Stimulated activated CD4-positive, alpha-beta T cell treated with anti-CD3 and anti-CD28 coated beads, Interleukin-15, amount 100 ng/mL, for 48 hours (primary cell): Measurements from ENCODE around the gene GABRG3.

Experiments
- DNase-seq, 2 donors: peaks; one replicate each; pipeline ENCODE4 v3.0.0-alpha.2; 2020; ENCODE audit warnings: low read depth in 2 of 2

GABRG3 gene

GRCh38 chr15:27064080-27064479 lies 93.1 kb downstream of the GABRG3 start:
- no peak for DNase-seq

GRCh38 chr15:27065151-27065550 lies 94.2 kb downstream of the GABRG3 start:
- no peak for DNase-seq

GRCh38 chr15:27065785-27066184 lies 94.8 kb downstream of the GABRG3 start:
- DNase-seq = no peak

GRCh38 chr15:27066446-27066845 lies 95.5 kb downstream of the GABRG3 start:
- no peak for DNase-seq

GRCh38 chr15:27067175-27067574 lies 96.2 kb downstream of the GABRG3 start:
- no peak for DNase-seq

- DNase-seq = no peak
These were observed 99.9 kb downstream of the GABRG3 start for GRCh38 chr15:27070841-27071240.

GRCh38 chr15:27074179-27074578 lies 103.2 kb downstream of the GABRG3 start:
- no peak for DNase-seq

- no peak for DNase-seq
These were observed 106.8 kb downstream of the GABRG3 start for GRCh38 chr15:27077790-27078189.

GRCh38 chr15:27081676-27082418 lies 110.9 kb downstream of the GABRG3 start:
- no peak for DNase-seq

- no peak for DNase-seq
These were observed 111.5 kb downstream of the GABRG3 start for GRCh38 chr15:27082526-27082925.

GRCh38 chr15:27084844-27085243 lies 113.9 kb downstream of the GABRG3 start:
- no peak for DNase-seq

GRCh38 chr15:27086149-27086548 lies 115.2 kb downstream of the GABRG3 start:
- DNase-seq = no peak

- DNase-seq = no peak
These were observed 115.8 kb downstream of the GABRG3 start for GRCh38 chr15:27086805-27087204.

- DNase-seq = no peak
These were observed 116.9 kb downstream of the GABRG3 start for GRCh38 chr15:27087651-27088583.

- DNase-seq = no peak
These were observed 117.7 kb downstream of the GABRG3 start for GRCh38 chr15:27088584-27089232.

GRCh38 chr15:27089233-27089586 lies 118.2 kb downstream of the GABRG3 start:
- no peak for DNase-seq

GRCh38 chr15:27089676-27090075 lies 118.7 kb downstream of the GABRG3 start:
- DNase-seq = no peak

- DNase-seq = no peak
These were observed 120.4 kb downstream of the GABRG3 start for GRCh38 chr15:27091270-27091940.

GRCh38 chr15:27092390-27092789 lies 121.4 kb downstream of the GABRG3 start:
- DNase-seq = no peak

- no peak for DNase-seq
These were observed 123.3 kb downstream of the GABRG3 start for GRCh38 chr15:27094235-27094634.

GRCh38 chr15:27095886-27096624 lies 125.1 kb downstream of the GABRG3 start:
- no peak for DNase-seq
